ENCODE measurements around the gene RXRA.

RXRA gene

DNA sequence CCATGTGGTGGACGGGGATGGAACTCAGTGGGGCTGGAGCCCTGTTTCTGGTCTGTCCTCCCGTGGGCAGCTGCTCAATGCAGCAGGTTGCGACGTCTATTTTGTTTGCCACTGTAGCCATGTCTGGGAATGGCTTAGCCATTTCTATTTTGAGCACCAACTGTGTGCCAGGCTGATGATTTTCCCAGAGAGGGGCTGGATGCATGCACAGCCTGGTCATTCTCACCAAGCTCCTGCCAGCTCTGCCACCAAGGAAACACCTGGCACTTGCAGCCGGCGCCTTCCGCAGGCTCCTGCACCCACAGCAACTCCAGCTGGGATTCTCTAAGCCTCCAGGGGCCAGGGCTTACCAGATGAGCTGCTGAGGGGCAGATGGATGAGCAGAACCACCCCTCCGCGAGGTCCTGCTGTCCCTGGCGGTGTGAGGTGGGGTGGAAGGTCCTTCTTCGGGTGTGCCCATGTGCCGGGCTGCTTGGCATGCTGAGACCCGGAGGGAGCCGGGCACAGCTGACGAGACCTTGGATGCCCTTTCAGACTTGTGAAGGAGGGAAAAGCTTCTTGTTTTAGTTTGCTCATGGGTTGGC lies 151.2 kb downstream of the RXRA start:
- DNase-seq, result no peak

DNA sequence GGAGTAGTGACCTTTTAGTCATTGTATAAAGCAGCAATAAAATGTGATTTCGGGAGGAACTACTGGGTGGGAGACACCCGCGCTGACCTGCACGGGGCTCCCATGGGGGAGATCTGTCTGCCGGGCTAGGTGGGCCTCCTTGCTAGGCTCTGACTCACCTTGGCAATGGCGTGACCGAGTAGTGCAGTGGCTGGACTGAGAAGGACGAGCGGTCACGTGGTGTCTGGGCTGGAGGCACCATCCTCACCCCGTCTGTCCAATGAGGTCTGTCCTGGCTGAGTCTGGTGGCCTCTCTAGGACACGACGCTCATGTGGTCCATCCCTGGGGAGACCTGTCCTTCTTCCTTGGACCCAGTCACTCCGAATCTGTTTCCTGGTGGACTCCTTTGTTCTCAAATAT lies 151.7 kb downstream of the RXRA start:
- DNase-seq, result no peak

DNA sequence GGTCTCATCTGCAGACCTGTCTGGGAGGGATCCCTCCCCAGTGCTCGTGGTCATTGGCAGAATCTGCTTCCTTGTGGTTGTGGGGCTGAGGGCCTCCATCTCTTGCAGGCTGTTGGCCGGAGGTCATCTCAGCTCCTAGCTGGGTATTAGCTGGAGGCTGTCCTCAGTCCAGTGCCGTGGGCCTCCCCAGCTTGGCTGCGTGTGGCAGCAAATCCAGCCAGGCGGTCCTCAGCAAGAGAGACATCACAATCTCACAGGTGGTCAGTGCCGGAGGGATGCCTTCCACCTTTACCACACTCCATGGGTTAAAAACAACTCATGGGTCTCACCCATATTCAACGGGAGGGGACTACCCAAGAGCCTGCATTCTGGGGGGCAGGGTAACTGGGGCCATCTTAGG lies 155.5 kb downstream of the RXRA start:
- no peak for DNase-seq

DNA sequence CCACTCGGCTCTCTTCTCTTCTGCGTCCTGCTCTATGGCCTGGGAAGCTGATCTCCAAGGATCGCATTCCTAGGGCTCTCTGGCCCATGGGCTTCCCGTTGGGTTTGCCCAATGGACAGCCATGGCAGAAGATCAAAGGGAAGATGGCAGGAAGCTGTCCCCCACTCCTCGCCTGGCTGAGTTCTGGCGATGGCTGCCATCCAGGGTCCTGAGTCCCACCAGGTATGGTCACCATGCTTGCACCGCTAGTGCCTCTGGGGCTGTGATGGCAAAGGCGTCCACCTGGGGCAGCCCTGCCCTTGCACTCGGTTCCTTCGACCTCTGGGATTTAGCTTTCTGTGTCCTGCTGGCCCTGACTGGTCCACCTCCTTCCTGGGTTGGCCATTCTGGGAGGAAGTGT lies 156.0 kb downstream of the RXRA start:
- no peak for DNase-seq

DNA sequence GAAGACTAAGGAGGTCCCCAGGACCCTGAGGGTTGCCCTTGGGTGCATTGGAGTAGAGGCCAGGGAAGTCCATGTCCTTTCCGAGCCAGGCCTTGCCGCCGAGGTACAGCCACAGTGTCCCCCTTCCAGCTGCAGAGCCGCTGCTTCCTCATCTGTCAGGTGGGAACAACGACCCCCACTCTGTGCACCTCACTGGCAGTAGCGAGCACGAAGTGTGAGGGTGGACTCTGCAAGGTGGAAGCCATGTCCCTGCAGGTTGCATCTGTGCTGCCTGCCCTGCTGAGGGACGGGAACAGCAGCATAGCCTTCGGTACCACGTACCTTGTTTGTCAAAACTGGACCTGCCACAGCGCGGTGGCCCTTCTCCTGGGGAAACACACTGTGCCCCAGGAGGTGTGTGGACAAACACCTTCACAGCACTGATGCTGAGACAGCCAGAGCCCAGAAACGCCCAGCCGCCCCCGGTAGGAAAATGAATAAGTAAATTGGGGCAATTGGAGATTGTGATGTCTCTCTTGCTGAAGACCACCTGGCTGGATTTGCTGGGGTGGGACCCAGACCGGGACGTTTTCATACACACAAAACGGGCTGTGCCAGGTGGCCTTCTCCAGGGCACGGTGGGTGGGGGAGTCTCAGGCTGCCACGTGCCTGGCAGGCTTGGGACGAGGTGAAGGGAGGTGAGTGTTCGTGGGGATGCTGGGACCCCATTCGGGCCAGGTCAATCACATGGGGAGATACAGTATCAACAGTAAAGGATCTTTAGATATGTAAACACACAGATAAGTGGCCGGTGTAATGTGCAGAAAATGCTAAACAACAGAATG lies 157.3 kb downstream of the RXRA start:
- no peak for DNase-seq

DNA sequence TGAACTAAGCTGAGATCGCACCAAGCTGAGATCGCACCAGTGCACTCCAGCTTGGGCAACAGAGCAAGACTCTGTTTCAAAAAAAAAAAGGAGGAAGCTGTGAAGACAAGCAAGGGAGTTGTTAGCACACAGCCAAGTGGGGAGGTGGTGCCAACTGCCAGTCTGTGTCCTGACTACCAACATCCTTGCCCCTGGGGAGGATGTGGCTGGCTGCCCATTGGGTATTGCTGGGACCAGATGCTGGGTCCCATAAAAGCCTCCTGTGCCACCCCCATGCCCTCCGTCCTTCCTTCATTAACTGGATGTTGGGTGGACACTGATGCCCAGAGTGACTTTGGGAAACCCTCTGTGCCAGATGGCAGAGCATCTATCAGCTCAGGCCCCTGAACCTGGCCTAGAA lies 158.2 kb downstream of the RXRA start:
- DNase-seq, result no peak

DNA sequence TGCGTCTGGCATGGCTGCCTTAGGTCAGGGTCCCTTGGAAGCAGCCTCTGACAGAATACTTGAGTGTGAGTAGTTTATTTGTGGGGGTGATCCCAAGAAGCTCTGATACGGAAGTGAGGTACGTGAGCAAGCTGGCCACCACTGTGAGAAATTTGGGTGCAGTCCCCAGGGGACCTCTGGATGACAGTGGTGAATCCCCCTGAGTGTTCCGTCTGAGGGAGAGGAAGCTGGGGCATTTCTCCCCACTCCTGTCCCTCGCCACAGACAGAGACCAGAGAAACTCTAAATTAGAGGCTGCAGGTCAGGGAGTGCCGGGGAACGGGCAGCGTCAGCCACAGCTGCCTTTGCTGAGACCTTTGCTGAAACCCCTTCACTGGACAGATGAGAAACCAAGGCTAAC lies 159.4 kb downstream of the RXRA start:
- no peak for DNase-seq

DNA sequence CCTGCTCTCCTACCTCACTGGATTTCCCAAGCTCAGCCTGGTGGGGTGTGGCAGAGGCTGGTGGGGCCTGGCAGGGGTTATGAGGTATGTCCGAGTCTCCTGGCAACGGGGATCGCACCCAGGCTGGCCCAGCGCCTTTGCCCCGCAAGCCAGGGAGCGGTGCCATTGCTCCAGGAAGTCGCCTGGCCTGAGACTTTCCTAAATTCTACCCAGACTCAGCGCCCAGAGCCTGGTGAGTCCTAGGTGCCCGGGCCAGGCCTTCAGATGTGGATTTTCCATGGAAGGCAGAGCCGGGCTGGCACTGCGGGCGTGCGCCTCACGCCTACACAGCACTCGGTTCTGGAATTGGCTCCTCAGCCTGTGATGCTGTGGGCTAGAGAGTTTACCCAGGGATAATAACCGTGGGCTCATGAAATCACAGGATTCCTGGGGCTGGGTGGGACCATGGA lies 159.9 kb downstream of the RXRA start:
- DNase-seq, result no peak

DNA sequence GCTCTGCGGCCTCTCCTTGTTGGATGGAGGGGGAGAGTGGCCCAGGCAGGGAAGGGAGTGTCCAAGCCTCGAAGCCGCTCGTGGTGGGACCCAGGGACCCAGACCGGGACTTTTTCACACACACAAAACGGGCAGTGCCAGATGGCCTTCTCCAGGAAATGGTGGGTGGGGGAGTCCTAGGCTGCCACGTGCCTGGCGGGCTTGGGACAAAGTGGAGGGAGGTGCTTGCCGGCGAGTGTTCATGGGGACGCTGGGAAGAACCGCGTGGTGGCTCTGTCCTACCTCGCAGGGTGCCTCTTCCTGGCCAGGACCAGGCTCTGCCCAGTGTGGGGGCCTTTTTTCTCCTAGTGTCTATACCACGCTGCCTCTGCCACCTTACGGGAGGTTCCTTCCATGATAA lies 160.3 kb downstream of the RXRA start:
- DNase-seq, result no peak
